ENCODE data around the gene MLPH. TPM values are rescaled to one million over a fixed set of nuclear protein-coding genes. Genes with fewer than 3 reads are reported as not detected.

Gene MLPH
- polyA plus RNA-seq, 1 of the 3 experiments (the other 2 are of a cell fraction), result 93.6 TPM

- Histone ChIP-seq H3K9me3 (no peaks in the 10 kb centered on the region), H3K27me3 (ENCODE audit: insufficient read depth) (no peaks in the 10 kb centered on the region), H3K4me1 (ENCODE audit: control insufficient read depth in 1 of 2, insufficient read depth in 2 of 2, low read depth in 1 of 2, low read length in 1 of 2) (peaks cover 11 to 16% of the 10 kb centered on the region in 2 experiments; a peak in 2 of 4 replicates), H3K27ac (ENCODE audit: low read depth in 2 of 2, low read length in 1 of 2) (peak overlapping the region; percentile 89 to 96), H3K4me2 (0 out of 2 replicates have a peak overlapping the region, but pooled peaks have one; percentile 10), H3K36me3 (replicated peaks in 1 of 2; ENCODE audit: control insufficient read depth in 1 of 2, insufficient read depth in 2 of 2, low read length in 1 of 2) (no peaks in the 10 kb centered on the region), H3F3A (replicated peaks; ENCODE audit: insufficient read depth) (peaks cover 10% of the 10 kb centered on the region), H3K4me3 (ENCODE audit: low read depth in 2 of 2, low read length in 1 of 2) (no peak overlapping the region), H3K79me2 (ENCODE audit: insufficient read depth) (no peaks in the 10 kb centered on the region), H4K20me1 (ENCODE audit: insufficient read depth) (no peaks in the 10 kb centered on the region), H3K9me2 (no peaks in the 10 kb centered on the region), H2AFZ (ENCODE audit: low read depth) (peak overlapping the region; percentile 53; the same call in 1 of the 2 replicates), H3K9ac (peak overlapping the region; percentile 37; the same call in 1 of the 2 replicates)
- ChIA-PET POLR2A (interaction anchor here (1.2 kb wide), 1 partner anchor 9 kb away, joined by 3 read pairs; no protein-coding TSS in a partner anchor), CTCF (interaction anchor here (1.6 to 3.2 kb wide), 4 partner anchors 9 to 46 kb away, joined by 6 to 20 read pairs (median 10); no protein-coding TSS in a partner anchor)
- TF ChIP-seq SMC3 (IDR thresholded peaks at IDR 0.05; ENCODE audit: low read depth, low read length) (peak; percentile 11; the same call in 1 of the 2 replicates), SIN3A (IDR thresholded peaks at IDR 0.05; ENCODE audit: borderline replicate concordance, low read depth, low read length) (no peak), FOSL2 (IDR thresholded peaks at IDR 0.05; ENCODE audit: borderline replicate concordance, low read depth) (no peak), RCOR1 (IDR thresholded peaks at IDR 0.05; ENCODE audit: low read length) (peak; percentile 75), CHD2 (IDR thresholded peaks at IDR 0.05; ENCODE audit: low read length, partially characterized antibody) (peak; percentile 66), GATA2 (CRISPR knock-in tag; IDR thresholded peaks at IDR 0.05) (peak; percentile 72), TCF12 (IDR thresholded peaks at IDR 0.05) (peak; percentile 42; the same call in 1 of the 2 replicates), JUND (IDR thresholded peaks at IDR 0.05) (no peak), NFIC (IDR thresholded peaks at IDR 0.05; ENCODE audit: borderline replicate concordance) (no peak), REST (IDR thresholded peaks at IDR 0.05; ENCODE audit: low read depth, low read length) (no peak), GABPA (IDR thresholded peaks at IDR 0.05; ENCODE audit: low read depth) (no peak), RAD21 (IDR thresholded peaks at IDR 0.05; ENCODE audit: low read length) (peak; percentile 19; the same call in 1 of the 2 replicates), EP300 (IDR thresholded peaks at IDR 0.05; ENCODE audit: borderline replicate concordance in 1 of 2, low read depth in 1 of 2, low read length in 1 of 2) (peak in 1 of 2 experiments; percentile 81; a peak in 1 of 4 replicates), PBX3 (IDR thresholded peaks at IDR 0.05) (no peak)
- WGBS (ENCODE audit: low lambda C conversion rate), result 70% methylated on average over 6 of the region's 6 CpGs
- peak; percentile 73 for DNase-seq
Measured at GRCh38 chr2:237466211-237466610, 20.8 kb upstream of the MLPH start.
